HepG2 (cell line): Measurements from ENCODE around the gene ABT1. TPM values are rescaled to one million over a fixed set of nuclear protein-coding genes. Genes with fewer than 3 reads are reported as not detected.

Experiments
- CREB1 ChIP-seq, 2 experiments: fragments of 450-650 bp in 1 of 2; IDR thresholded peaks; 2 replicates each; pipeline ENCODE4 v1.6.1; 2016 to 2017; ENCODE audit warnings: control low read depth in 1 of 2, mild to moderate bottlenecking in 1 of 2, missing compliant biosample characterization in 1 of 2, missing genetic modification characterization in 1 of 2
- CREBL2 ChIP-seq: sonication (generic); formaldehyde crosslinking; IDR thresholded peaks from 2 replicates; pipeline ENCODE4 v1.8.1; 2023; ENCODE audit warnings: missing genetic modification reagents, mild to moderate bottlenecking, borderline replicate concordance
- ELF3 ChIP-seq: IDR thresholded peaks from 2 replicates; pipeline ENCODE4 v1.6.1; 2016; ENCODE audit warnings: missing genetic modification reagents, missing compliant biosample characterization
- ETS1 ChIP-seq: sonication (generic); formaldehyde crosslinking; IDR thresholded peaks from 2 replicates; pipeline ENCODE4 v1.4.0; 2020; ENCODE audit warnings: missing genetic modification reagents
- FOXM1 ChIP-seq: sonication (generic); formaldehyde crosslinking; IDR thresholded peaks from 2 replicates; pipeline ENCODE4 v1.5.0; 2020; ENCODE audit warnings: missing genetic modification reagents
- HMGXB4 ChIP-seq, 2 experiments: sonication (generic) in 1 of 2; formaldehyde crosslinking in 1 of 2; IDR thresholded peaks; 2 replicates each; pipeline versions ENCODE4 v1.4.0 to v1.6.1; 2018 to 2020; ENCODE audit warnings: missing genetic modification reagents in 2 of 2, borderline replicate concordance in 1 of 2, low read depth in 1 of 2, mild to moderate bottlenecking in 1 of 2, missing biosample characterization in 1 of 2
- MAFG ChIP-seq: sonication (generic); formaldehyde crosslinking; IDR thresholded peaks from 2 replicates; pipeline ENCODE4 v1.5.1; 2020; ENCODE audit warnings: mild to moderate bottlenecking, missing genetic modification reagents
- MAX ChIP-seq: IDR thresholded peaks from 2 replicates; pipeline ENCODE4 v1.6.1; 2012; ENCODE audit warnings: inconsistent platforms
- MBNL3 ChIP-seq: fragments of 250-450 bp; sonication (Bioruptor Pico); conservative IDR thresholded peaks from 2 replicates; pipeline ENCODE4 v1.8.0; 2022; ENCODE audit warnings: mild to moderate bottlenecking, inconsistent platforms
- NFYC ChIP-seq: IDR thresholded peaks from 2 replicates; pipeline ENCODE4 v1.6.1; 2016; ENCODE audit warnings: missing genetic modification reagents, missing compliant biosample characterization
- PBX2 ChIP-seq: IDR thresholded peaks from 2 replicates; pipeline ENCODE4 v1.6.1; 2016; ENCODE audit warnings: control low read depth
- PHF5A ChIP-seq: IDR thresholded peaks from one replicate; pipeline ENCODE4 v1.6.1; 2018; ENCODE audit warnings: low read depth, missing genetic modification reagents; ENCODE audit not compliant: unreplicated experiment
- RARA ChIP-seq: IDR thresholded peaks from 2 replicates; pipeline ENCODE4 v1.6.1; 2016; ENCODE audit warnings: missing genetic modification reagents, missing compliant biosample characterization
- SSRP1 ChIP-seq: IDR thresholded peaks from 2 replicates; pipeline ENCODE4 v1.6.1; 2016; ENCODE audit warnings: control low read depth
- TBP ChIP-seq: sonication (generic); formaldehyde crosslinking; IDR thresholded peaks from 2 replicates; pipeline ENCODE4 v1.5.0; 2020; ENCODE audit warnings: missing genetic modification reagents
- TBX2 ChIP-seq: sonication (generic); formaldehyde crosslinking; IDR thresholded peaks from 2 replicates; pipeline ENCODE4 v1.5.0; 2020; ENCODE audit warnings: missing genetic modification reagents, mild to moderate bottlenecking, borderline replicate concordance
- TCF12 ChIP-seq, 2 experiments: fragments of 450-650 bp in 1 of 2; sonication (generic) in 1 of 2; formaldehyde crosslinking in 1 of 2; IDR thresholded peaks; 2 replicates each; pipeline versions ENCODE4 v1.6.1 to v1.8.0; 2017 to 2022; ENCODE audit warnings: antibody characterized with exemption in 1 of 2, mild to moderate bottlenecking in 1 of 2, missing genetic modification reagents in 1 of 2, moderate library complexity in 1 of 2
- TSC22D2 ChIP-seq: sonication (generic); formaldehyde crosslinking; IDR thresholded peaks from 2 replicates; pipeline ENCODE4 v1.5.1; 2020; ENCODE audit warnings: missing genetic modification reagents, mild to moderate bottlenecking, borderline replicate concordance
- ZFP36L2 ChIP-seq: sonication (generic); formaldehyde crosslinking; IDR thresholded peaks from 2 replicates; pipeline ENCODE4 v1.4.0; 2020; ENCODE audit warnings: missing genetic modification reagents
- ZNF20 ChIP-seq: sonication (generic); formaldehyde crosslinking; IDR thresholded peaks from 2 replicates; pipeline ENCODE4 v1.4.0; 2020; ENCODE audit warnings: mild to moderate bottlenecking, moderate library complexity, missing genetic modification reagents
- ZNF263 ChIP-seq: sonication (generic); formaldehyde crosslinking; IDR thresholded peaks from 2 replicates; pipeline ENCODE4 v1.4.0; 2020; ENCODE audit warnings: missing genetic modification reagents
- ZNF383 ChIP-seq: sonication (generic); formaldehyde crosslinking; IDR thresholded peaks from 2 replicates; pipeline ENCODE4 v1.4.0; 2020; ENCODE audit warnings: missing genetic modification reagents, mild to moderate bottlenecking, borderline replicate concordance
- ZNF431 ChIP-seq: sonication (generic); formaldehyde crosslinking; IDR thresholded peaks from 2 replicates; pipeline ENCODE4 v1.9.0; 2022; ENCODE audit warnings: missing genetic modification reagents, low read depth, mild to moderate bottlenecking, borderline replicate concordance
- ZNF549 ChIP-seq: sonication (generic); formaldehyde crosslinking; IDR thresholded peaks from 2 replicates; pipeline ENCODE4 v1.5.0; 2020; ENCODE audit warnings: missing genetic modification reagents
- ZNF552 ChIP-seq: sonication (generic); formaldehyde crosslinking; IDR thresholded peaks from 2 replicates; pipeline ENCODE4 v1.9.0; 2022; ENCODE audit warnings: missing genetic modification reagents, mild to moderate bottlenecking, borderline replicate concordance
- ZNF619 ChIP-seq: sonication (generic); formaldehyde crosslinking; IDR thresholded peaks from 2 replicates; pipeline ENCODE4 v1.4.0; 2020; ENCODE audit warnings: mild to moderate bottlenecking, missing genetic modification reagents
- ZNF781 ChIP-seq: sonication (generic); formaldehyde crosslinking; IDR thresholded peaks from 2 replicates; pipeline ENCODE4 v1.5.1; 2020; ENCODE audit warnings: borderline replicate concordance, mild to moderate bottlenecking, missing genetic modification reagents; ENCODE audit errors: not compliant biosample characterization
- ZNF839 ChIP-seq: sonication (generic); formaldehyde crosslinking; IDR thresholded peaks from 2 replicates; pipeline ENCODE4 v1.4.0; 2020; ENCODE audit warnings: missing genetic modification reagents, mild to moderate bottlenecking, borderline replicate concordance
- polyA plus RNA-seq, 8 experiments: library from polyadenylated mRNA; depleted of rRNA in 3 of 8; stranded (reverse) in 7 of 8; unstranded in 1 of 8; fragments of >200 nt; fragmentation: Illumina TruSeq in 4 of 8; extraction: Trizol in 4 of 8; gene quantifications; 2 replicates each; pipeline versions ENCODE4 v1.2.1 to v1.2.3, GENCODE V29; 2011 to 2016; ENCODE audit warnings: low read depth in 4 of 8, missing spikeins in 1 of 8, mixed read lengths in 1 of 8; ENCODE audit not compliant: insufficient read depth in 1 of 8
- total RNA-seq, 5 experiments: library from RNA; depleted of rRNA; stranded (reverse); fragments of >200 nt; fragmentation: Illumina TruSeq; extraction: Trizol; gene quantifications; 2 replicates each; pipeline ENCODE4 v1.2.3, GENCODE V29; 2016; ENCODE audit warnings: low read depth in 1 of 5

Gene ABT1
- total and polyA plus RNA-seq, 2 of the 13 experiments (the other 11 are each of a cell fraction or from before 2014, with no cell fraction given): 38.4 TPM

- TF ChIP-seq ZNF263 (peak; percentile 98), CREBL2 (CRISPR knock-in tag) (no peak), ZNF552 (CRISPR knock-in tag) (no peak), CREB1 (IDR thresholded peaks at IDR 0.05) (no peak), CREB1 (CRISPR knock-in tag; IDR thresholded peaks at IDR 0.05) (peak; percentile 43; the same call in 1 of the 2 replicates), ZNF619 (CRISPR knock-in tag) (no peak), TSC22D2 (CRISPR knock-in tag) (no peak), MBNL3 (CRISPR knock-in tag) (no peak), ZNF20 (no peak), ZFP36L2 (CRISPR knock-in tag) (peak; percentile 55; the same call in 1 of the 2 replicates), ZNF431 (CRISPR knock-in tag) (no peak), RARA (CRISPR knock-in tag) (peak; percentile 30; the same call in 1 of the 2 replicates), ETS1 (no peak), MAFG (CRISPR knock-in tag) (no peak), ZNF839 (CRISPR knock-in tag) (no peak), PBX2 (CRISPR knock-in tag) (no peak), ZNF383 (no peak), HMGXB4 (CRISPR knock-in tag; IDR thresholded peaks at IDR 0.05; ENCODE audit: borderline replicate concordance in 1 of 2, low read depth in 1 of 2) (peak; percentile 96 to 99), TBX2 (CRISPR knock-in tag) (no peak), ELF3 (peak; percentile 68), ZNF781 (CRISPR knock-in tag) (no peak), MAX (peak; percentile 58), ZNF549 (no peak), SSRP1 (CRISPR knock-in tag) (no peak), TCF12 (IDR thresholded peaks at IDR 0.05) (no peak), TCF12 (CRISPR knock-in tag; IDR thresholded peaks at IDR 0.05) (no peak; the same call in 1 of the 2 replicates), PHF5A (CRISPR knock-in tag) (peak; percentile 41), NFYC (no peak; the same call in 1 of the 2 replicates), TBP (CRISPR knock-in tag) (no peak), FOXM1 (CRISPR knock-in tag) (no peak)
Observed at GRCh38 chr6:26553264-26553634, 43.5 kb upstream of the ABT1 start (continued).
